Heart left ventricle (tissue), 16 donors: Measurements from ENCODE around the gene MXRA7. TPM values are rescaled to one million over a fixed set of nuclear protein-coding genes. Genes with fewer than 3 reads are reported as not detected.
A peak's percentile ranks its signal among the peaks of the same experiment; 100 is the strongest.

ENCODE experiments used
- ATAC-seq, 4 donors: fragments of 200-7000 bp; cut with Tn5 transposase; one replicate each; pipeline ENCODE4 v1.9.1; 2020 to 2022; ENCODE audit warnings: moderate library complexity in 4 of 4, mild to moderate bottlenecking in 3 of 4, moderate number of reproducible peaks in 1 of 4
- DNase-seq, 5 donors: peaks; one replicate each; pipeline ENCODE4 v3.0.0-alpha.2; 2020
- H3K27ac ChIP-seq, 12 donors: fragments of 200-600 bp; sonication (generic) in 4 of 12; one replicate each; pipeline versions ENCODE4 v1.5.0 to v1.8.0; 2016 to 2022; ENCODE audit warnings: mild to moderate bottlenecking in 2 of 12
- H3K27me3 ChIP-seq, 9 donors: fragments of 200-600 bp; sonication (generic) in 2 of 9; one replicate each; pipeline versions ENCODE4 v1.5.1 to v1.8.0; 2016 to 2022; ENCODE audit warnings: mild to moderate bottlenecking in 3 of 9
- H3K36me3 ChIP-seq, 9 donors: fragments of 200-600 bp; sonication (generic) in 2 of 9; one replicate each; pipeline versions ENCODE4 v1.5.0 to v1.8.0; 2018 to 2022; ENCODE audit warnings: mild to moderate bottlenecking in 2 of 9
- H3K4me1 ChIP-seq, 12 donors: fragments of 200-600 bp; sonication (generic) in 4 of 12; one replicate each; pipeline versions ENCODE4 v1.5.0 to v1.8.0; 2016 to 2022; ENCODE audit warnings: mild to moderate bottlenecking in 3 of 12
- H3K4me3 ChIP-seq, 12 donors: fragments of 200-600 bp; sonication (generic) in 4 of 12; one replicate each; pipeline versions ENCODE4 v1.5.0 to v1.8.0; 2017 to 2022; ENCODE audit warnings: mild to moderate bottlenecking in 9 of 12, moderate library complexity in 4 of 12
- H3K9me3 ChIP-seq, 12 donors: fragments of 200-600 bp; sonication (generic) in 4 of 12; one replicate each; pipeline versions ENCODE4 v1.5.0 to v1.8.0; 2016 to 2022; ENCODE audit warnings: mild to moderate bottlenecking in 1 of 12
- CTCF ChIP-seq, 12 donors: fragments of 200-600 bp; sonication (generic) in 4 of 12; IDR thresholded peaks; one replicate each; pipeline versions ENCODE4 v1.5.0 to v1.8.0; 2018 to 2022; ENCODE audit warnings: antibody characterized with exemption in 12 of 12, mild to moderate bottlenecking in 5 of 12
- POLR2A ChIP-seq, 2 donors: fragments of 450-650 bp; IDR thresholded peaks; one replicate each; pipeline ENCODE4 v1.6.1; 2017; ENCODE audit warnings: antibody characterized with exemption in 2 of 2, mild to moderate bottlenecking in 2 of 2, moderate library complexity in 2 of 2
- WGBS, 4 donors: extraction: QIAGEN DNeasy Blood & Tissue Kit in 2 of 4; methylation state at CpG; one replicate each; pipeline versions ENCODE4 v1.1.5 to v1.1.7; 2013 to 2018; 5-methylcytosine and 5-hydroxymethylcytosine counted together
- intact Hi-C, 10 donors: fragments of 100-400 bp; cut with DNase I; formaldehyde crosslinking; loops; one replicate each; pipeline versions ENCODE4 v1.11.1 to v1.14.2; 2022
- polyA plus RNA-seq, 2 donors: library from polyadenylated mRNA; stranded (reverse); fragments of 200-250 nt; gene quantifications; one replicate each; pipeline ENCODE4 v1.2.3, GENCODE V29; 2013
- total RNA-seq, 9 donors: library from RNA; depleted of rRNA in 2 of 9; stranded (reverse); fragments of >200 nt in 2 of 9; fragmentation: NEBNext Ultra II Directional in 3 of 9; extraction: Animal tissue kit (Norgen Biotek cat#: 25700) in 3 of 9; gene quantifications; one replicate each; pipeline versions ENCODE4 v1.1.0 to v1.2.4, GENCODE V29; 2016 to 2023
- donor health status: ischemic (EF 13 %, LVEDD 7.1; RV severe dilation, severe dysfunction).
- donor health status: healthy with polysubstance abuse.
- donor health status: DM: no; HTN: yes; CAD: no.
- donor health status: DM: no; HTN: no; CAD: no.
- donor health status: ischemic (EF 25% LVEDD 6.9; RV normal size, moderate dysfunction).
- donor health status: ischemic (EF 25% LVEDD 5.7; RV mildly dilated, moderate dysfunction).
- donor health status: healthy.
- donor health status: DM: yes; HTN: yes; CAD: no.
- donor health status: ischemic (EF 35%, LVEDD 5.7; RV mildly dilated, moderate dysfunction).
- donor health status: nonischemic (EF 11% LVEDD 7.7; RV severe dilation, severe dysfunction).
- donor health status: DM: yes; HTN: yes; CAD: no.
- donor health status: PGD.
- donor health status: ischemic (EF 29% LVEDD 5.4; RV normal size, mild dysfunction).
- donor health status: nonischemic (EF 23%, LVEDD 6.1; RV moderate dilation, normal function).

Gene MXRA7
- total and polyA plus RNA-seq, 11 donors, result 240 to 539 (median 460) TPM

GRCh38 chr17:76737676-76738467 lies 27.1 kb upstream of the MXRA7 start, which contains the start of gene MFSD11:
TSS of gene MFSD11 (plus strand) at chr17:76738119. CDS start at chr17:76738353, 234 bp downstream.
- intact Hi-C loops, result loop anchor here in 2 of 10 donors (1.0 to 10.0 kb wide), 2 partner anchors 12 to 53 kb away; partner anchors contain the start of genes JMJD6 (in 1 of the 2) and METTL23 (in 1 of the 2)
- Histone ChIP-seq H3K4me1 (peaks cover 5 to 72% (median 45%) of the 10 kb centered on the region in 12 donors), H3K27ac (peak within 1 kb of the TSS; percentile 97 to 100 (median 99)), H3K36me3 (peaks cover 0 to 55% (median 49%) of the 10 kb centered on the region in 9 donors), H3K9me3 (no peaks in the 10 kb centered on the region), H3K4me3 (peak within 1 kb of the TSS; percentile 71 to 100 (median 94)), H3K27me3 (no peaks in the 10 kb centered on the region)
- TF ChIP-seq POLR2A (IDR thresholded peaks at IDR 0.05), result peak in 1 of 2 donors; percentile 76
- TF ChIP-seq CTCF (IDR thresholded peaks at IDR 0.05), result peak in 1 of 12 donors; percentile 5
- peak; percentile 70 to 86 (median 84) for ATAC-seq
- WGBS, 4 donors, result 0 to 1% (median 0%) methylated on average over 50 to 57 of the region's 57 CpGs
- peak; percentile 93 to 96 (median 94) for DNase-seq

- peak; percentile 98 to 99 (median 98) for DNase-seq
- H3K9me3 ChIP-seq, result no peaks in the 10 kb centered on the region
- TF ChIP-seq POLR2A (IDR thresholded peaks at IDR 0.05) (peak; percentile 90 to 99), CTCF (IDR thresholded peaks at IDR 0.05) (no peak)
- peaks cover 0 to 55% (median 49%) of the 10 kb centered on the region in 9 donors for H3K36me3 ChIP-seq
- ATAC-seq, result peak; percentile 88 to 94 (median 91)
- no peaks in the 10 kb centered on the region for H3K27me3 ChIP-seq
- 0 to 1% (median 0%) methylated on average over 41 to 60 of the region's 60 CpGs for WGBS, 4 donors
- peak within 1 kb of the TSS; percentile 71 to 100 (median 94) for H3K4me3 ChIP-seq
- peak within 1 kb of the TSS; percentile 97 to 100 (median 99) for H3K27ac ChIP-seq
- peaks cover 5 to 78% (median 48%) of the 10 kb centered on the region in 12 donors for H3K4me1 ChIP-seq
- intact Hi-C loops, result loop anchor here in 2 of 10 donors (1.0 to 10.0 kb wide), 2 partner anchors 11 to 52 kb away; partner anchors contain the start of genes JMJD6 (in 1 of the 2) and METTL23 (in 1 of the 2)
Measured at GRCh38 chr17:76737082-76737675, 26.4 kb upstream of the MXRA7 start, which contains the start of gene SRSF2. TSS of gene SRSF2 (minus strand) at chr17:76737331. CDS start at chr17:76737160, 171 bp downstream.

- peaks cover 5 to 78% (median 49%) of the 10 kb centered on the region in 12 donors for H3K4me1 ChIP-seq
Measured at GRCh38 chr17:76736349-76737081, 25.8 kb upstream of the MXRA7 start.

More at GRCh38 chr17:76736349-76737081, 25.8 kb upstream of the MXRA7 start:
- DNase-seq, result peak; percentile 84 to 90 (median 86)
- WGBS, 4 donors, result 0 to 1% (median 0%) methylated on average over 38 to 117 of the region's 117 CpGs
- H3K27me3 ChIP-seq, result no peaks in the 10 kb centered on the region
- H3K27ac ChIP-seq, result peak overlapping the region; percentile 97 to 100 (median 99)
- intact Hi-C loops, result loop anchor here in 2 of 10 donors (1.0 to 10.0 kb wide), 2 partner anchors 10 to 52 kb away; partner anchors contain the start of genes JMJD6 (in 1 of the 2) and METTL23 (in 1 of the 2)
- peak overlapping the region; percentile 71 to 100 (median 94) for H3K4me3 ChIP-seq
- TF ChIP-seq CTCF (IDR thresholded peaks at IDR 0.05) (peak in 7 of 12 donors; percentile 15 to 49 (median 21)), POLR2A (IDR thresholded peaks at IDR 0.05) (peak in 1 of 2 donors; percentile 54)
- no peaks in the 10 kb centered on the region for H3K9me3 ChIP-seq
- ATAC-seq, result peak; percentile 17 to 65 (median 44)
- peaks cover 0 to 55% (median 49%) of the 10 kb centered on the region in 9 donors for H3K36me3 ChIP-seq
